H9 (cell line): ENCODE results near the gene HEXD. TPM values are rescaled to one million over a fixed set of nuclear protein-coding genes. Genes with fewer than 3 reads are reported as not detected.

Experiments
- DNase-seq: peaks from one replicate; pipeline ENCODE4 v3.0.0-alpha.2; 2017
- H2AFZ ChIP-seq: one replicate; pipeline ENCODE4 v1.6.1; 2013; ENCODE audit warnings: mild to moderate bottlenecking, low read length, control low read depth, moderate library complexity
- H2AK5ac ChIP-seq: 2 replicates; pipeline ENCODE4 v1.6.1; 2013; ENCODE audit warnings: low read length, control low read depth, mixed read lengths; ENCODE audit not compliant: insufficient read length
- H2BK120ac ChIP-seq: one replicate; pipeline ENCODE4 v1.6.1; 2013; ENCODE audit warnings: low read depth, mild to moderate bottlenecking, low read length, control low read depth, inconsistent platforms; ENCODE audit not compliant: poor library complexity, severe bottlenecking
- H2BK12ac ChIP-seq: 2 replicates; pipeline ENCODE4 v1.6.1; 2013; ENCODE audit warnings: low read length, control low read depth, mixed read lengths, low read depth; ENCODE audit not compliant: insufficient read length
- H2BK15ac ChIP-seq: 2 replicates; pipeline ENCODE4 v1.6.1; 2013; ENCODE audit warnings: low read depth, low read length, control low read depth
- H2BK20ac ChIP-seq: one replicate; pipeline ENCODE4 v1.6.1; 2013; ENCODE audit warnings: low read depth, mild to moderate bottlenecking, low read length, control low read depth, inconsistent platforms; ENCODE audit not compliant: poor library complexity, severe bottlenecking
- H2BK5ac ChIP-seq: 2 replicates; pipeline ENCODE4 v1.6.1; 2013; ENCODE audit warnings: low read length, control low read depth, mixed read lengths; ENCODE audit not compliant: insufficient read length
- H3K14ac ChIP-seq: 2 replicates; pipeline ENCODE4 v1.6.1; 2013; ENCODE audit warnings: low read length, control low read depth; ENCODE audit not compliant: insufficient read depth
- H3K18ac ChIP-seq: 2 replicates; pipeline ENCODE4 v1.6.1; 2013; ENCODE audit warnings: low read depth, mild to moderate bottlenecking, mixed read lengths, low read length, control low read depth; ENCODE audit not compliant: insufficient read length
- H3K23ac ChIP-seq: 2 replicates; pipeline ENCODE4 v1.6.1; 2013; ENCODE audit warnings: low read length, control low read depth, mixed read lengths, low read depth; ENCODE audit not compliant: insufficient read length
- H3K23me2 ChIP-seq: 2 replicates; pipeline ENCODE4 v1.6.1; 2013; ENCODE audit warnings: low read depth, mild to moderate bottlenecking, mixed read lengths, low read length, control low read depth; ENCODE audit not compliant: insufficient read length, poor library complexity, severe bottlenecking
- H3K27ac ChIP-seq: 2 replicates; pipeline ENCODE4 v1.5.1; 2013; ENCODE audit warnings: low read length, control low read depth, mixed read lengths, low read depth; ENCODE audit not compliant: insufficient read length
- H3K27me3 ChIP-seq: 2 replicates; pipeline ENCODE4 v1.6.1; 2013; ENCODE audit warnings: low read length, control low read depth, inconsistent platforms; ENCODE audit not compliant: insufficient read depth
- H3K4ac ChIP-seq: 2 replicates; pipeline ENCODE4 v1.6.1; 2013; ENCODE audit warnings: low read depth, mild to moderate bottlenecking, control low read depth, inconsistent platforms, low read length, moderate library complexity
- H3K4me1 ChIP-seq: 2 replicates; pipeline ENCODE4 v1.6.1; 2013; ENCODE audit warnings: low read length, control low read depth, inconsistent platforms; ENCODE audit not compliant: insufficient read depth
- H3K4me2 ChIP-seq: 2 replicates; pipeline ENCODE4 v1.6.1; 2013; ENCODE audit warnings: low read length, control low read depth, mixed read lengths; ENCODE audit not compliant: insufficient read length, insufficient read depth
- H3K56ac ChIP-seq: 2 replicates; pipeline ENCODE4 v1.6.1; 2013; ENCODE audit warnings: low read depth, mild to moderate bottlenecking, mixed read lengths, low read length, control low read depth; ENCODE audit not compliant: insufficient read length
- H3K79me1 ChIP-seq: 2 replicates; pipeline ENCODE4 v1.6.1; 2013; ENCODE audit warnings: low read depth, mild to moderate bottlenecking, moderate library complexity, low read length, control low read depth, inconsistent platforms; ENCODE audit not compliant: insufficient read depth, poor library complexity, severe bottlenecking
- H3K79me2 ChIP-seq: 2 replicates; pipeline ENCODE4 v1.6.1; 2013; ENCODE audit warnings: low read length, control low read depth, inconsistent platforms; ENCODE audit not compliant: insufficient read depth
- H3K9ac ChIP-seq: 2 replicates; pipeline ENCODE4 v1.6.1; 2013; ENCODE audit warnings: low read length, control low read depth, mixed read lengths; ENCODE audit not compliant: insufficient read length; ENCODE audit errors: extremely low read depth
- H3K9me3 ChIP-seq: one replicate; pipeline ENCODE4 v1.6.1; 2013; ENCODE audit warnings: low read depth, low read length, inconsistent platforms; ENCODE audit not compliant: control insufficient read depth
- H3T11ph ChIP-seq: one replicate; pipeline ENCODE4 v1.6.1; 2013; ENCODE audit warnings: mild to moderate bottlenecking, low read length, control low read depth, inconsistent platforms
- H4K20me1 ChIP-seq: one replicate; pipeline ENCODE4 v1.6.1; 2013; ENCODE audit not compliant: control insufficient read depth, insufficient read length, insufficient read depth
- H4K5ac ChIP-seq: 2 replicates; pipeline ENCODE4 v1.6.1; 2013; ENCODE audit warnings: low read depth, mild to moderate bottlenecking, mixed read lengths, low read length, control low read depth; ENCODE audit not compliant: insufficient read length
- H4K8ac ChIP-seq: replicated peaks from 2 replicates; pipeline ENCODE4 v1.6.1; 2013; ENCODE audit warnings: low read length, control low read depth, mixed read lengths, low read depth; ENCODE audit not compliant: insufficient read length
- H4K91ac ChIP-seq: 2 replicates; pipeline ENCODE4 v1.6.1; 2013; ENCODE audit warnings: low read depth, mild to moderate bottlenecking, moderate library complexity, mixed read lengths, low read length, control low read depth; ENCODE audit not compliant: insufficient read length
- H3K27ac Mint-ChIP-seq, 3 experiments: 2 replicates in 2 of 3; 3 replicates in 1 of 3; pipeline ENCODE4 v1.8.0; 2020 to 2021; ENCODE audit warnings: mixed read lengths in 3 of 3, mild to moderate bottlenecking in 1 of 3, moderate library complexity in 1 of 3
- H3K27me3 Mint-ChIP-seq: 2 replicates; pipeline ENCODE4 v1.8.0; 2021; ENCODE audit warnings: low read depth, mild to moderate bottlenecking, moderate library complexity, mixed read lengths
- H3K36me3 Mint-ChIP-seq, 3 experiments: 2 replicates in 2 of 3; 3 replicates in 1 of 3; pipeline ENCODE4 v1.8.0; 2020 to 2021; ENCODE audit warnings: low read depth in 3 of 3, mixed read lengths in 3 of 3; ENCODE audit not compliant: insufficient read depth in 1 of 3
- H3K4me1 Mint-ChIP-seq, 2 experiments: 2 replicates each; pipeline ENCODE4 v1.8.0; 2020; ENCODE audit warnings: mixed read lengths in 2 of 2
- H3K4me3 Mint-ChIP-seq, 2 experiments: 2 replicates in 1 of 2; 3 replicates in 1 of 2; pipeline ENCODE4 v1.8.0; 2020 to 2021; ENCODE audit warnings: mild to moderate bottlenecking in 2 of 2, mixed read lengths in 2 of 2, moderate library complexity in 1 of 2
- H3K9me3 Mint-ChIP-seq, 2 experiments: 2 replicates in 1 of 2; 3 replicates in 1 of 2; pipeline ENCODE4 v1.8.0; 2020; ENCODE audit warnings: mild to moderate bottlenecking in 2 of 2, mixed read lengths in 2 of 2, moderate library complexity in 1 of 2
- CTCF ChIP-seq: fragments of 200-600 bp; sonication (generic); conservative IDR thresholded peaks from 3 replicates; pipeline ENCODE4 v1.8.0; 2021; ENCODE audit warnings: antibody characterized with exemption, mild to moderate bottlenecking
- WGBS: extraction: QIAGEN DNeasy Blood & Tissue Kit; methylation state at CpG from one replicate; pipeline ENCODE4 v1.1.7; 2013; ENCODE audit warnings: missing lambda C conversion rate, low lambda C conversion rate, mixed read lengths; ENCODE audit not compliant: insufficient read length; ENCODE audit errors: extremely low coverage; 5-methylcytosine and 5-hydroxymethylcytosine counted together
- total RNA-seq: library from RNA; stranded (reverse); gene quantifications from 2 replicates; pipeline ENCODE4 v1.2.1, GENCODE V29; 2021

The HEXD gene
- total RNA-seq, 1 experiment from 2014 or later: 23.2 TPM

GRCh38 chr17:82383411-82383810 lies 34.7 kb upstream of the HEXD start:
- Histone ChIP-seq H3K9me3 (no peaks in the 10 kb centered on the region), H3K23me2 (no peaks in the 10 kb centered on the region), H3K79me2 (no peaks in the 10 kb centered on the region), H3K27ac (no peak overlapping the region), H3K56ac (no peak overlapping the region), H3K4me1 (no peaks in the 10 kb centered on the region), H3T11ph (no peak overlapping the region), H3K23ac (no peak overlapping the region), H3K4ac (no peak overlapping the region), H2BK12ac (no peak overlapping the region), H3K4me2 (no peak overlapping the region), H3K27me3 (no peaks in the 10 kb centered on the region), H4K91ac (no peak overlapping the region), H3K9ac (no peak overlapping the region), H2BK15ac (no peak overlapping the region), H4K20me1 (no peaks in the 10 kb centered on the region), H2BK120ac (no peak overlapping the region), H3K18ac (no peak overlapping the region), H4K8ac (no peak overlapping the region), H3K14ac (no peak overlapping the region), H3K79me1 (no peaks in the 10 kb centered on the region), H2BK5ac (no peak overlapping the region), H2BK20ac (no peak overlapping the region), H2AFZ (no peak overlapping the region), H2AK5ac (no peak overlapping the region), H4K5ac (no peak overlapping the region)
- no peak for TF ChIP-seq CTCF
- H3K4me3 Mint-ChIP-seq: no peak overlapping the region
- H3K4me1 Mint-ChIP-seq: peaks cover 7 to 18% of the 10 kb centered on the region in 2 experiments
- DNase-seq: no peak
- H3K36me3 Mint-ChIP-seq: no peaks in the 10 kb centered on the region
- H3K9me3 Mint-ChIP-seq: no peaks in the 10 kb centered on the region; a peak in 1 of 5 replicates
- peaks cover 22% of the 10 kb centered on the region for H3K27me3 Mint-ChIP-seq
- H3K27ac Mint-ChIP-seq: no peak overlapping the region
- no CpG with 5 or more reads among the region's 18 CpGs for WGBS
